BJ (cell line): ENCODE measurements around the gene PAX9. TPM values are rescaled to one million over a fixed set of nuclear protein-coding genes. Genes with fewer than 3 reads are reported as not detected.

ENCODE experiments used
- CTCF ChIA-PET: fragments of 350-600 bp; formaldehyde crosslinking; extraction: SDS; loops from one replicate; lab custom pipeline; 2021; ENCODE audit warnings: antibody characterized with exemption, inconsistent platforms; lab: Yijun Ruan, JAX
- POLR2A ChIA-PET: fragments of 300-600 bp; sonication (Branson Sonifier 250); formaldehyde crosslinking; extraction: SDS; loops from one replicate; lab custom pipeline; 2021; ENCODE audit warnings: antibody characterized with exemption; lab: Charles Lee
- DNase-seq: peaks from one replicate; pipeline ENCODE4 v3.0.0-alpha.2; 2011; ENCODE audit warnings: low read depth
- H3K27me3 ChIP-seq: 2 replicates; pipeline ENCODE4 v1.6.0; 2011; ENCODE audit warnings: low read length; ENCODE audit not compliant: control insufficient read depth, insufficient read depth
- H3K36me3 ChIP-seq: 2 replicates; pipeline ENCODE4 v1.5.1; 2011; ENCODE audit warnings: low read length; ENCODE audit not compliant: control insufficient read depth, insufficient read depth
- H3K4me3 ChIP-seq: 2 replicates; pipeline ENCODE4 v1.5.1; 2011; ENCODE audit warnings: low read depth, mild to moderate bottlenecking, control low read depth, low read length
- CTCF ChIP-seq: IDR thresholded peaks from 2 replicates; pipeline ENCODE4 v1.5.1; 2011; ENCODE audit warnings: low read depth, mild to moderate bottlenecking, control low read depth, inconsistent platforms, low read length, moderate library complexity; ENCODE audit not compliant: insufficient read depth
- polyA plus RNA-seq: library from polyadenylated mRNA; depleted of rRNA; stranded (reverse); fragments of >200 nt; gene quantifications from 2 replicates; pipeline ENCODE4 v1.2.3, GENCODE V29; 2011; rRNA removed

PAX9 gene
- polyA plus RNA-seq, 1 experiment, result not detected

GRCh38 chr14:36724162-36724561 lies 62.5 kb downstream of the PAX9 start:
- H3K4me3 ChIP-seq, result no peak overlapping the region
- no peak for DNase-seq
- H3K36me3 ChIP-seq, result no peaks in the 10 kb centered on the region
- POLR2A ChIA-PET, result no interaction called here
- CTCF ChIA-PET, result no interaction called here
- no peaks in the 10 kb centered on the region for H3K27me3 ChIP-seq
- no peak for TF ChIP-seq CTCF

GRCh38 chr14:36726128-36726527 lies 64.5 kb downstream of the PAX9 start:
- Histone ChIP-seq H3K4me3 (no peak overlapping the region), H3K36me3 (no peaks in the 10 kb centered on the region), H3K27me3 (no peaks in the 10 kb centered on the region)
- ChIA-PET POLR2A (no interaction called here), CTCF (no interaction called here)
- no peak for TF ChIP-seq CTCF
- DNase-seq, result no peak

Other genes with a start within 250 kb of the PAX9 start
- not detected in 2 replicates for gene NKX2-1, start 141.6 kb upstream of the PAX9 start, polyA plus RNA-seq
- gene NKX2-8, start 79.2 kb upstream of the PAX9 start, polyA plus RNA-seq, result not detected in 2 replicates